GM21447 (cell line): Measurements from ENCODE around the gene ACP1.

ENCODE experiments used
- ATAC-seq: cut with Tn5 transposase; IDR thresholded peaks from one replicate; pipeline ENCODE4 v1.9.1; 2021; ENCODE audit not compliant: unreplicated experiment

The ACP1 gene

DNA sequence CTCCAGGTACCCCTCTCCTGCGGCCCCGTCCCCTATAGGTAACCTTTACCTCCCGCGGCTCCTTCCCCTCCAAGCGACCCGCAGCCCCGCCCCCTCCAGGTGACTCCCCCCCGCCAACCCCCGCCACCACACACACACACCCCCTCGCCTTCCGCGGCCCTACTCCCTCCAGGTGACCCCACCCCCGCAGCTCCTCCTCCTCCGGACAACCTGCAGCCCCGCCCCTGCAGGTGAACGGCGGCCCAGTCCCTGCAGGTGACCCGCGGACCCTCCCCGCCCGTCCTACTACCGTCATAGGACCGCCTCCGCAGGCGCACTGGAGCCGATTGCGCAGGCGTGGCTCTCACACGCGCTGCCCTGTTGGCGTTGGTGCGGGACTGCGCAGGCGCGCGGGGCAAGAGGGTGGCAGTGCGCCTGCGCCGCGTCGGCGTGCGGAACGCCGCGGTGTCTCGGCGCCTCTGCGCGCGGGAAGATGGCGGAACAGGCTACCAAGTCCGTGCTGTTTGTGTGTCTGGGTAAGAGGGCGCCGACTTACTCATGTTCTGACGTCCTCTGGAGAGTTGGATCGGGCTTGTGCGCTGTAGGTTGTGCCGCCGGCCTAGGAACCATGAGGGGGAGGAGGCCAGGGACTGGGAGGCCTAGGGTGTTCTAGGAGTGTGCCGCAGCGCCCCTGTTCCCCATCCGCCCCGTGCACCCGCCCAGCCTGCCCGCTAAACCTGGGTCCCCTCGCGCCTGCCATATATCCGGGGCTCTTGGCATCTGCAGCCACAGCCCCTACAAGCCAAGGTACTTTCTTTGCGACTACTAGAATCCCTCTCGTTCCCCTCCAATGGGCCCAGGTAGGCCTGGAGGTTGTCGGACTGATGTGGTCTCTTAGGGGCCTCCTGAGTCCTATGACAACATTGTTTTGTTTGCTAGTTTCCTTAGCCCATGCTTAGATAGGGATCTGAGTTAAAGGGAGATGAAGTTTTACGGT is at the start of gene ACP1:
Gene ACP1, plus strand, starts transcription at position 455 of the 976 bp plus-strand sequence. Its CDS starts 18 bp downstream, at position 473.
- peak; percentile 90 for ATAC-seq

GRCh38 chr2:216068-216467 is 48.7 kb upstream of the ACP1 start:
- ATAC-seq, result no peak

DNA sequence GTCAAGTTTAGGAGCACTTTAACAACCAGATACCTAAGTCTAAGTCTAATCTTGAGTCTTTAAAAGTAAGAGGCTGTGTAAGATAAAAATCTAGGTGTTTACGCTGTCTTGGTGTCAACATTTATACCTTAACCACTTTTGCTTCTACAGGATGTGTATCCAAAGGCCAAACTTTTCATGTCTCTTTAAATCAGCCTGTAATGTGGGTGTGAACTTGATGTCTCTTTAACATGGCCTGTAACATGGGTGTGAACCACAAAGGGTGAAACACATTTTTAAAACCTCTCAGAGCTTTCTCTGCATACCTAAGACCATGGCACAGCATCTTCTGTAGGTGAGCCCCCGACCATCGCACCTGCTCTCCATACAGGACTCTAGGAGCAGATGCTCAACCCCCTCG is 41.3 kb upstream of the ACP1 start:
- no peak for ATAC-seq

DNA sequence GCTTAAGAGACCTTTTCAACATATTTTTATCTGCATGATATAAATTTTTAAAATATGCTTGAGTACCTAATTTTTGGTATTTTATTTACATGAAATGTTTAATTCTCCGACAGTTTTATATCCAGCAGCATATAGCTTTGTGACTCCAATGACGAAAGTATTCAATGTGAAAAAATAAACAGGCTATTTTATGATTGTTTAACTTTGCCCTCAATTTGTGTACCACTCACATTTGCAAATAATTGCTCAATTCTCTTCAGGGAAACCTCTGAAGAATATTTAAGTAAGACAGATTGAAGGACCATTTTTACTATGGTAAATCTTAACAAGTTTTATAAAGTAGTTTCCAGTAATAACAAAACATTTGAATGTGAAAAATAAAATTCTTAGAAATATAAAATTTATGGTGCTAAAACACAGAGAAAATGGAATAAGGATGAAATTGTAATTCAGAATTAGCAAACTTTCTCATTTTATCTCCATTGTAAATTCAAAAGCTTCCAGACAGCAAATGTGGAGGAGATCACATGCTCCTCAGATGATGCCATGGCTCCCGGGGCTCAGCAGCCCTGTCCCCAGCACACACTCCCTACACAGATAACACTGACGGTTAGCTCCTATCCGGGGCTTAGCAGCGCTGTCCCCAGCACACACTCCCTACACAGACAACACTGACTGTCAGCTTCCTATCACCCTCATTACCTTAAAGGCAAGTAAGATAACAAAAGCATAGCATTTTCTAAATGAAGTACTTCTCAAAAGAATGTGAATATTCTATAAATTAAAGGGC is 40.6 kb upstream of the ACP1 start:
- ATAC-seq, result no peak

- ATAC-seq, result no peak
These were observed 36.6 kb upstream of the ACP1 start for GRCh38 chr2:228115-228514.

GRCh38 chr2:228518-229278 is 36.0 kb upstream of the ACP1 start:
- ATAC-seq, result no peak

DNA sequence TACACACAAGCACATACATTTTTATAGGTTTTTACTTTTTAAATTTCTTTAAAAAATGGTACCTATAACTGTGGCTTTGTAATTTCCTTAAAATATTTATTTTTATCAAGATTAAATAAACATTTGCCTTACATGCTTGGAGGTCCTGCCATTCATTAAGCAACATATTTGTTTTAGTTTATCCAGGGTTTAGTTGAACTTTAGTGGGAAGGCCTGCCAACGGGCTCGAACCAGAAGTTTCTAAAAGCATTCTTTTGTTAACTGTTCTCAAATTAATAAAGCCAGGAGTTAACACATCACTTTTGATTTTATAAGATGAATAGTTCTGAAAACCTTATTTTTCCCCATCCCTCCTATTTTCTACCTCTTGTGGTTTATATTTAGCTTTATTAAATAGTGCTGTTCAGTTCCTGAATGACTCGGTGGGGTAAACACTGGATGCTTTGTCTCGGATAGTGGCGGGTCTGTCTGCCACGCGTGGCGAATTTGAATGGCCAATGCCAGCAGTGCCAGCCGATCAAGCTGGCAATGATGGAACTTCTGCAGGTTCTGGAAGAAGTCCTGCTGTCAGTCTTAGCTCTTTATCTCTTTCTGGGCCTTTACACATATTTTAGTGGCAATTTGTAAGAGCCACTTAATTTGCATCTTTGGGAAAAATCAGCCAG is 33.1 kb upstream of the ACP1 start:
- no peak for ATAC-seq

- no peak for ATAC-seq
These were observed 31.7 kb upstream of the ACP1 start for GRCh38 chr2:233030-233429.

DNA sequence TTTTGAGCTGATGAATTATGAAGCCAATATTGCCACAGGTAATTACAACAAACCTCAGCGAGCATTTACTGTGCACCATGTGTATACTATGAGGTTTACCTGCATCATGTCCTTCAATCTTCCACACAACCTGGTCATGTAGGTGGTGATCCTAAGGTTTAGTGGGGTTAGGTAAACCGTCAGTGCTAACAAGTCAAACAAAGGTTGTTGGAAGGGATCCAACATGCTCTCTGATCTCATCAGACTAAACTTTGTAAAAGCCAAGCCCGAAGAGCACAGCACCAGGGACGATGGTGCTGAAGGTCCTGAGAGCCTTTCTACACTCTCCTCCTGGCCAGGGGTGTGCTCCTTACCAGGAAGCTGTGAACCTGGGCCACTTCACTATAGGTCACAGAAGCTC is 30.3 kb upstream of the ACP1 start:
- no peak for ATAC-seq

DNA sequence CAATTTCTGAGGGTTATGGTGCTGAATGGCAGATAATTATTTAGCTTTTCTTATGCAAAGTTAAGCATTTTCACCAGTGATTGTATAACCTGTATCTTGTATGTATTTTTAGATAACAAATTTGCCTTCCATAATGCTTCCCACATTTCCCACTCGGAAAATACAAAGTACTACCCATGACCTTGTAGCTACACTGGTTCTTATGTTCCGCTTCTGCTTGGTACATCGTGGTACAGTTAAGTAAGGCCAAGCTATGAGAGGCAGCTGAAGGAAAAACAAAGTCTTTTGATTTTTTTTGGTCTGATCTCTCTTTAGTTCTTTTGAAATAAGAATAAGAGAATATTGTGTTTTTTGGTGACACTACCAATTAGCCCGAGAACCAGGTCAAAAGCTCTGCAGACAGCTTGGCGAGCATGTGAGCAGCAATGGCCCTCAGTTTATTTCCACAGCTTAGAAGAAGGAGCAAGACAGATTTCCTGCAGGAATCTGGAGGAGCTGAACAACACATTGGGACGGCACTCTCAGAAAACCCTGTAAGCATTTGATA is 27.7 kb upstream of the ACP1 start:
- no peak for ATAC-seq

DNA sequence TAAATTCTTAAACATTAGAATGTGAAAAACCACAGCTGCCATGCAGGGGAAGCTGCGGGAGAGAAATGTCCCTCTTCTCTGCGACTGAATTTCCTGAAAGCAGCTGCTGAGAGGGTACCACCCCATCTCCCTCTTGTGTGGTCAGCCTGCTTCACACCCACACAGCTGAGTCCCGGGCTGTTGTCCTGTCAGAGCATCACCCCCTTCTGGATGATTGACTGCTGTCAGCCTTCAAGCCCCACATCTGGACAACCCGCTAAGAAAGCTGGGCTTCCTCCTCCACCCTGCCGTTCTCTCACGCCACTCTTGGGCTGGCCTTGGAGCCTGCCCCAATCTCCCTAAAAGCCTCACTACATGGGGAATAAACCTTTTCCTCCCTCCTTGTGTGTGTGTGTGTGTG is 26.9 kb upstream of the ACP1 start:
- no peak for ATAC-seq

GRCh38 chr2:238431-238830 is 26.3 kb upstream of the ACP1 start:
- ATAC-seq, result no peak

DNA sequence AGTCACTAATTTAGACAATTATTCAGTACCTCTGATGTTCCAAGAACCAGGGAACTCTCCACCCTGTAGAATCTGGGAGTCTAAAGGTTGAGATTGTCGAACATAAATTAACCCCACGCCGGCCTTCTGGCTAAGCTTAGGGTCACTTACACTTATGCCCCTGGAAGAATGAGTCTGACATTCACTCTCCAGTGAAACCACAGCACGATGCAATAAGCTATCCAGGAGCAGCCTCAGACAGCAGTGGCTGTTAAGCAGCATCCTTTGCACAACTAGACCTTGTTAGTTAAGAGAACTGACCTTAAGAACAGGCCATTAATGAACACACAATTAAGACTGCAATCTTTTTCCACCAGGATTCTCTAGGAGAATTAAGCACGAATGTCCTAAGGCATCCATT is 25.9 kb upstream of the ACP1 start:
- no peak for ATAC-seq

GRCh38 chr2:244547-244946 is 20.2 kb upstream of the ACP1 start:
- no peak for ATAC-seq

DNA sequence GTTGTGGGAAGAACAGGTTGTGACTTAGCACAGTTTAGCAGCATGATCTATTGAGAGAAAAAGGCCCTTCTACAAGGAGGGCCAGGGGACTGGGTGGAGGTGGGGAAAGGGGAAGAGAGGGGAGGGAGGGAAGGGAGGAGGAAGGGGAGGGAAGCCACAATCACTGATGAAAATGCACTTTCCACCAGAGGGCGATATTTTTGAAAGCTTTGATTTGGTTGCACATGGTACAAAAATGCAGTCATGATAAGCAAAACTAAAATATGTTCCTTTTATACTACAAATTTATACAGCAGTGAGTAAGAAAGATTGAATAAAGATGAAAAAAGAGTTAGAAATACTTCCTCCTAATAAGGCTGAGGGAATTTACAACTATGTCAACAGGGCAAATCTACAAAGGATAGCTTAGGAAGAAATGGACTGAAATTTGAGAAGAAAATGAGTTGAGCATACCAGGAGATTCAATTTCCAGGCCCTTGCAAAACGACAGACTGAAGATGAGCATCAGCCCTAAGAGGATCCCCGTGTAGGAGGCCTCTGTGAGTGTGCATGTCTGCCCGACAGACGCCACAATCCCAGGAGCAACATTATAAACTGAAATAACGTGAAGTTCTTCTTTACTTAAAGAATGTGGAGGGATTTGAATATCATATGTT is 18.1 kb upstream of the ACP1 start:
- no peak for ATAC-seq

DNA sequence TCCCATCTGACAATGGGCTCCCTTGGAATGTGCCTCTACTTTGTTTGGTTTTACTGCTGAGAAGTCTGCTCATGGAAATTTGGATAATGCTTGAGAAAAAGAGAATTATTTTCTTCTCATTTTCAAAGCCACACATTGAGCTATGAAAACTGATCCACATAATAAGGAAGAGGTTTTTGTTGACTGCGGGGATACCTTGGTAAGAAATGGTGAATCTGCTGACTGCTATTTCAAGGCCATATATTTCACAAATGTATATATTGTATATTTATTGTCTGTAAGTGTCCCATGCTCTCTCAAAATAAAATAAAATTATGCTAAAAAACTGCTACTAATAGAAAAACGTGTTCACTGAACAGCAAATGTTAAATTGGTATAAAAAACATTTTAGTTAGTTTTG is 16.0 kb upstream of the ACP1 start:
- ATAC-seq, result no peak

DNA sequence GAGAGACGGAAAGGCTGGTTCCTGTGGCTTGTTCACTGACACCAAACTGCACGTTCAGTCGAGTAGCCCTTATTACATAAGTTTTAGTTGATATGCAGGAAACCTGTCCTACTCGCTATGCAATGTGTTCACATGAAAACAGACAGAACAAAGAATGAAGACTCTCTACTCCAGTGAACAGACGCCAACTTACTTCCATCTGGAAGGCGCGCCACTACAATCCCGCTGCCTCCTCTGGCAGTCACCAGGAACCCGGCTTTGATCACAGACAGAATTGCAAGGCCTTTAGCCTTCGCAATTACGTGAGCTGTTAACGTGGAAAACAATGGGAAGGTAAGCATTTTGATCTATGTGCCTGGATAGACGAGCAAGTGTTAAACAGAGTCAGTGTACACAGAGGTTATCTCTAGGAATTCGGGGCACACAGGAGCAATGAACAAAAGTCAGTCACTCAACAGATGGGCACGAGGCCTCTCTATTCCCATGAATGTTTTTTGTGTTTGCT is 15.2 kb upstream of the ACP1 start:
- no peak for ATAC-seq

GRCh38 chr2:252001-252602 is 12.6 kb upstream of the ACP1 start:
- no peak for ATAC-seq

DNA sequence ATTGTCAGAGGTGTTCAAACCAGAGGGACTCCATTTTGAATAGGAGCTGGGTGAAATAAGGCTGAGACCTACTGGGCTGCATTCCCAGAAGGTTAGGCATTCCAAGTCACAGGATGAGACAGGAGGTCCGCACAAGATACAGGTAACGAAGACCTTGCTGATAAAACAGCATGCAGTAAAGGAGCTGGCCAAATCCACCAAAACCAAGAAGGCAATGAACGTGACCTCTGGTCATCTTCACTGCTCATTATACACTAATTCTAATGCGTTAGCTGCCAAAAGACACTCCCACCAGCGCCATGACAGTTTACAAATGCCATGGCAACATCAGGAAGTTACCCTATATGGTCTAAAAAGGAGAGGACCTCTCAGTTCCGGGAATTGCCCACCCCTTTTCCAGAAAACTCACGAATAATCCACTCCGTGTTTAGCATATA is 11.5 kb upstream of the ACP1 start:
- no peak for ATAC-seq
